Prostate gland (tissue), 2 donors: Measurements from ENCODE around the gene TNIP3.

Source experiments
- CTCF ChIP-seq, 4 experiments: fragments of 200-600 bp in 2 of 4; fragments of 450-650 bp in 2 of 4; sonication (generic) in 2 of 4; IDR thresholded peaks; 1 replicate in 3 of 4; 2 replicates in 1 of 4; pipeline ENCODE4 v1.5.1; 2016 to 2019; ENCODE audit warnings: antibody characterized with exemption in 4 of 4, mild to moderate bottlenecking in 2 of 4, moderate library complexity in 2 of 4
- POLR2A ChIP-seq: fragments of 450-650 bp; IDR thresholded peaks from one replicate; pipeline ENCODE4 v1.6.1; 2016; ENCODE audit warnings: antibody characterized with exemption, mild to moderate bottlenecking
- POLR2AphosphoS5 ChIP-seq: sonication (generic); formaldehyde crosslinking; IDR thresholded peaks from one replicate; pipeline ENCODE4 v1.6.1; 2017; ENCODE audit warnings: antibody characterized with exemption

- TF ChIP-seq POLR2A (no peak), POLR2AphosphoS5 (no peak), CTCF (IDR thresholded peaks at IDR 0.05) (no peak)
These were observed 19.9 kb upstream of the TNIP3 start for GRCh38 chr4:121183989-121184388.
